ENCODE measurements around the gene CEP290. TPM values are rescaled to one million over a fixed set of nuclear protein-coding genes. Genes with fewer than 3 reads are reported as not detected.

The CEP290 gene
- total RNA-seq, 1 experiment from 2014 or later, result 9.6 TPM

GRCh38 chr12:88036353-88036965 is 105.4 kb downstream of the CEP290 start (continued):
- no peak for TF ChIP-seq RELA (CRISPR knock-in tag; IDR thresholded peaks at IDR 0.05; ENCODE audit: borderline replicate concordance)
- TF ChIP-seq ATF1 (CRISPR knock-in tag; IDR thresholded peaks at IDR 0.05), result no peak
- TF ChIP-seq, protein P1, sequence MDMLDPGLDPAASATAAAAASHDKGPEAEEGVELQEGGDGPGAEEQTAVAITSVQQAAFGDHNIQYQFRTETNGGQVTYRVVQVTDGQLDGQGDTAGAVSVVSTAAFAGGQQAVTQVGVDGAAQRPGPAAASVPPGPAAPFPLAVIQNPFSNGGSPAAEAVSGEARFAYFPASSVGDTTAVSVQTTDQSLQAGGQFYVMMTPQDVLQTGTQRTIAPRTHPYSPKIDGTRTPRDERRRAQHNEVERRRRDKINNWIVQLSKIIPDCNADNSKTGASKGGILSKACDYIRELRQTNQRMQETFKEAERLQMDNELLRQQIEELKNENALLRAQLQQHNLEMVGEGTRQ (CRISPR knock-in tag; IDR thresholded peaks at IDR 0.05), result no peak
- no peak for TF ChIP-seq ZNF423 (CRISPR knock-in tag; IDR thresholded peaks at IDR 0.05)
- TF ChIP-seq KAT7 (CRISPR knock-in tag; IDR thresholded peaks at IDR 0.05; ENCODE audit: borderline replicate concordance), result no peak

- H3K27me3 Mint-ChIP-seq (ENCODE audit: low read depth), result no peaks in the 10 kb centered on the region
- H3K4me1 Mint-ChIP-seq, result peaks cover 38% of the 10 kb centered on the region
- no peak overlapping the region for H3K27ac Mint-ChIP-seq
- peaks cover 13% of the 10 kb centered on the region for H3K9me3 Mint-ChIP-seq
- ATAC-seq (0 out of 2 replicates have a peak, but pooled peaks have one; percentile 4), DNase-seq (ENCODE audit: low spot score) (no peak)
- H3K36me3 Mint-ChIP-seq, result peaks cover 12% of the 10 kb centered on the region
- ChIA-PET CTCF (no interaction called here), POLR2A (interaction anchor here (0.7 kb wide), 1 partner anchor 1450 kb away, joined by 3 read pairs; no protein-coding TSS in a partner anchor)
- TF ChIP-seq, protein P2, sequence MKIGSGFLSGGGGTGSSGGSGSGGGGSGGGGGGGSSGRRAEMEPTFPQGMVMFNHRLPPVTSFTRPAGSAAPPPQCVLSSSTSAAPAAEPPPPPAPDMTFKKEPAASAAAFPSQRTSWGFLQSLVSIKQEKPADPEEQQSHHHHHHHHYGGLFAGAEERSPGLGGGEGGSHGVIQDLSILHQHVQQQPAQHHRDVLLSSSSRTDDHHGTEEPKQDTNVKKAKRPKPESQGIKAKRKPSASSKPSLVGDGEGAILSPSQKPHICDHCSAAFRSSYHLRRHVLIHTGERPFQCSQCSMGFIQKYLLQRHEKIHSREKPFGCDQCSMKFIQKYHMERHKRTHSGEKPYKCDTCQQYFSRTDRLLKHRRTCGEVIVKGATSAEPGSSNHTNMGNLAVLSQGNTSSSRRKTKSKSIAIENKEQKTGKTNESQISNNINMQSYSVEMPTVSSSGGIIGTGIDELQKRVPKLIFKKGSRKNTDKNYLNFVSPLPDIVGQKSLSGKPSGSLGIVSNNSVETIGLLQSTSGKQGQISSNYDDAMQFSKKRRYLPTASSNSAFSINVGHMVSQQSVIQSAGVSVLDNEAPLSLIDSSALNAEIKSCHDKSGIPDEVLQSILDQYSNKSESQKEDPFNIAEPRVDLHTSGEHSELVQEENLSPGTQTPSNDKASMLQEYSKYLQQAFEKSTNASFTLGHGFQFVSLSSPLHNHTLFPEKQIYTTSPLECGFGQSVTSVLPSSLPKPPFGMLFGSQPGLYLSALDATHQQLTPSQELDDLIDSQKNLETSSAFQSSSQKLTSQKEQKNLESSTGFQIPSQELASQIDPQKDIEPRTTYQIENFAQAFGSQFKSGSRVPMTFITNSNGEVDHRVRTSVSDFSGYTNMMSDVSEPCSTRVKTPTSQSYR (CRISPR knock-in tag; IDR thresholded peaks at IDR 0.05), result no peak
- no peak for TF ChIP-seq KAT7 (CRISPR knock-in tag; IDR thresholded peaks at IDR 0.05; ENCODE audit: borderline replicate concordance)
- TF ChIP-seq FOXJ3 (CRISPR knock-in tag; IDR thresholded peaks at IDR 0.05; ENCODE audit: borderline replicate concordance), result no peak
- TF ChIP-seq GABPB1 (CRISPR knock-in tag; IDR thresholded peaks at IDR 0.05), result no peak
- TF ChIP-seq, protein P3, sequence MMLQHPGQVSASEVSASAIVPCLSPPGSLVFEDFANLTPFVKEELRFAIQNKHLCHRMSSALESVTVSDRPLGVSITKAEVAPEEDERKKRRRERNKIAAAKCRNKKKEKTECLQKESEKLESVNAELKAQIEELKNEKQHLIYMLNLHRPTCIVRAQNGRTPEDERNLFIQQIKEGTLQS (CRISPR knock-in tag; conservative IDR thresholded peaks at IDR 0.05), result no peak
- no peak for TF ChIP-seq EMX1 (CRISPR knock-in tag; IDR thresholded peaks at IDR 0.05)
- no peak for TF ChIP-seq FOXP1 (CRISPR knock-in tag; IDR thresholded peaks at IDR 0.05; ENCODE audit: borderline replicate concordance)
- TF ChIP-seq CDX4 (CRISPR knock-in tag; IDR thresholded peaks at IDR 0.05; ENCODE audit: borderline replicate concordance), result no peak
- TF ChIP-seq, protein P4, sequence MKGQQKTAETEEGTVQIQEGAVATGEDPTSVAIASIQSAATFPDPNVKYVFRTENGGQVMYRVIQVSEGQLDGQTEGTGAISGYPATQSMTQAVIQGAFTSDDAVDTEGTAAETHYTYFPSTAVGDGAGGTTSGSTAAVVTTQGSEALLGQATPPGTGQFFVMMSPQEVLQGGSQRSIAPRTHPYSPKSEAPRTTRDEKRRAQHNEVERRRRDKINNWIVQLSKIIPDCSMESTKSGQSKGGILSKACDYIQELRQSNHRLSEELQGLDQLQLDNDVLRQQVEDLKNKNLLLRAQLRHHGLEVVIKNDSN (CRISPR knock-in tag; IDR thresholded peaks at IDR 0.05), result no peak
- TF ChIP-seq NR2C2 (CRISPR knock-in tag; IDR thresholded peaks at IDR 0.05), result no peak
- TF ChIP-seq TEAD4 (CRISPR knock-in tag; IDR thresholded peaks at IDR 0.05), result no peak
- no peak for TF ChIP-seq ZNF263 (CRISPR knock-in tag; IDR thresholded peaks at IDR 0.05; ENCODE audit: low read depth)
- no peak for TF ChIP-seq TEAD1 (CRISPR knock-in tag; IDR thresholded peaks at IDR 0.05)
- TF ChIP-seq CTCF (IDR thresholded peaks at IDR 0.05), result no peak
- TF ChIP-seq HMGXB4 (CRISPR knock-in tag; IDR thresholded peaks at IDR 0.05), result no peak
- peak overlapping the region; percentile 97 for H3K4me3 Mint-ChIP-seq
Observed at GRCh38 chr12:88035907-88036289, 106.0 kb downstream of the CEP290 start.

Data from WTC11 (cell line).